Fibroblast of pulmonary artery (primary cell): ENCODE data around the gene COL6A2.

ENCODE experiments used
- DNase-seq: peaks from one replicate; pipeline ENCODE4 v3.0.0-alpha.2; 2010; ENCODE audit warnings: low read depth
- H3K4me3 ChIP-seq: replicated peaks from 2 replicates; pipeline ENCODE4 v1.5.1; 2011; ENCODE audit warnings: low read depth, mild to moderate bottlenecking, control low read depth, low read length, moderate library complexity
- CTCF ChIP-seq: IDR thresholded peaks from 2 replicates; pipeline ENCODE4 v1.5.1; 2011; ENCODE audit warnings: mild to moderate bottlenecking, control low read depth, low read length, inconsistent platforms; ENCODE audit errors: missing control alignments

COL6A2 gene

GRCh38 chr21:46051821-46052675 is 45.9 kb upstream of the COL6A2 start:
- no peak for DNase-seq
- no peak for TF ChIP-seq CTCF
- no peak overlapping the region for H3K4me3 ChIP-seq

- DNase-seq = peak; percentile 81
- H3K4me3 ChIP-seq = no peak overlapping the region
- no peak for TF ChIP-seq CTCF
These were observed 44.9 kb upstream of the COL6A2 start for GRCh38 chr21:46052703-46053651.

GRCh38 chr21:46054031-46054430 is 43.9 kb upstream of the COL6A2 start:
- no peak for DNase-seq
- no peak overlapping the region for H3K4me3 ChIP-seq
- no peak for TF ChIP-seq CTCF

- H3K4me3 ChIP-seq = no peak overlapping the region
- no peak for TF ChIP-seq CTCF
- peak; percentile 44 for DNase-seq
These were observed 43.4 kb upstream of the COL6A2 start for GRCh38 chr21:46054451-46054881.

- no peak for TF ChIP-seq CTCF
- H3K4me3 ChIP-seq = no peak overlapping the region
- DNase-seq = peak; percentile 28
These were observed 42.0 kb upstream of the COL6A2 start for GRCh38 chr21:46055863-46056281.

GRCh38 chr21:46056450-46056903 is 41.4 kb upstream of the COL6A2 start:
- TF ChIP-seq CTCF = no peak
- H3K4me3 ChIP-seq = no peak overlapping the region
- peak; percentile 89 for DNase-seq
